ENCODE results near the gene CA5A. TPM values are rescaled to one million over a fixed set of nuclear protein-coding genes. Genes with fewer than 3 reads are reported as not detected.

CA5A gene
- total RNA-seq, 4 donors from 2014 or later = not detected

GRCh38 chr16:87965417-87965816, 29.1 kb upstream of the CA5A start:
- Histone ChIP-seq H3K36me3 (no peaks in the 10 kb centered on the region), H3K4me3 (no peak overlapping the region), H3K4me1 (peaks cover 37% of the 10 kb centered on the region), H3K27ac (peak overlapping the region; percentile 81), H3K27me3 (no peaks in the 10 kb centered on the region), H3K9me3 (no peaks in the 10 kb centered on the region)
- TF ChIP-seq, protein P1, sequence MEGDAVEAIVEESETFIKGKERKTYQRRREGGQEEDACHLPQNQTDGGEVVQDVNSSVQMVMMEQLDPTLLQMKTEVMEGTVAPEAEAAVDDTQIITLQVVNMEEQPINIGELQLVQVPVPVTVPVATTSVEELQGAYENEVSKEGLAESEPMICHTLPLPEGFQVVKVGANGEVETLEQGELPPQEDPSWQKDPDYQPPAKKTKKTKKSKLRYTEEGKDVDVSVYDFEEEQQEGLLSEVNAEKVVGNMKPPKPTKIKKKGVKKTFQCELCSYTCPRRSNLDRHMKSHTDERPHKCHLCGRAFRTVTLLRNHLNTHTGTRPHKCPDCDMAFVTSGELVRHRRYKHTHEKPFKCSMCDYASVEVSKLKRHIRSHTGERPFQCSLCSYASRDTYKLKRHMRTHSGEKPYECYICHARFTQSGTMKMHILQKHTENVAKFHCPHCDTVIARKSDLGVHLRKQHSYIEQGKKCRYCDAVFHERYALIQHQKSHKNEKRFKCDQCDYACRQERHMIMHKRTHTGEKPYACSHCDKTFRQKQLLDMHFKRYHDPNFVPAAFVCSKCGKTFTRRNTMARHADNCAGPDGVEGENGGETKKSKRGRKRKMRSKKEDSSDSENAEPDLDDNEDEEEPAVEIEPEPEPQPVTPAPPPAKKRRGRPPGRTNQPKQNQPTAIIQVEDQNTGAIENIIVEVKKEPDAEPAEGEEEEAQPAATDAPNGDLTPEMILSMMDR (IDR thresholded peaks at IDR 0.05) = no peak
- TF ChIP-seq POLR2AphosphoS5 (IDR thresholded peaks at IDR 0.05) = no peak
- no peak for TF ChIP-seq POLR2A (IDR thresholded peaks at IDR 0.05)
- no peak for TF ChIP-seq EP300 (IDR thresholded peaks at IDR 0.05)
- 82% methylated on average over 11 of the region's 11 CpGs for WGBS
- no peak for DNase-seq (ENCODE audit: low spot score in 2 of 2)

DNA sequence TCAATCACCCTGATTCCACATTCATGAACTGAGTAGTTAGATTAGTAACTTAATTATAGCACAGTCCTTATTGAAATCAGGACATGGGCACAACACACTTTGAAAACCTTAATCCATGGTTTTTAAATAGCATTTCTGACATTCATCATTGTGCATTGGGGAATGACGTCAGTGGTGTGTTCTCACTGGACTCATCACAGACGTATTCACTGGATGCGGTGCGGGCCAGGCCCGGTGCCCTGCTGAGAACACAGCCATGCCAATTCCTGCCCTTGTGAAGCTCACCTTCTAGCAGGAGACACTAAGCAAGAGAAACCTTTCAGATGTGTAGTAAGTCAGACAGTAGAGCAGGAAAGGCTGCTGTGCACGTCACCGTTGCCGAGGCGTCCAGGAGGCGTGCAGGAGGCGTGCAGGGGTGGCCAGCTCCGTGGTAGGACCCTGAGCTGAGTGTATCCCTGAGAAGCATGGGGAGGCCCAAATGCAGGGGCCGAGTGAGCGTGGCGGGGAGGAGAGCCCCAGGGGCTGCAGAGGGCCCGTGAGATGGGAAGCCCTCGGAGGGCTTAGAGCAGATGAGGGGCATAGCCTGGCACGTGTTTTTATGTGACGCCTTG, 27.8 kb upstream of the CA5A start:
- Histone ChIP-seq H3K36me3 (no peaks in the 10 kb centered on the region), H3K9me3 (no peaks in the 10 kb centered on the region), H3K27me3 (no peaks in the 10 kb centered on the region), H3K4me1 (peaks cover 37% of the 10 kb centered on the region), H3K4me3 (no peak overlapping the region), H3K27ac (peak overlapping the region; percentile 49)
- no peak for DNase-seq (ENCODE audit: low spot score in 2 of 2)
- WGBS = 92% methylated on average over 19 of the region's 19 CpGs
- TF ChIP-seq EP300 (IDR thresholded peaks at IDR 0.05) (no peak), POLR2A (IDR thresholded peaks at IDR 0.05) (no peak), POLR2AphosphoS5 (IDR thresholded peaks at IDR 0.05) (no peak)
- TF ChIP-seq, protein P1 (IDR thresholded peaks at IDR 0.05) = no peak

DNA sequence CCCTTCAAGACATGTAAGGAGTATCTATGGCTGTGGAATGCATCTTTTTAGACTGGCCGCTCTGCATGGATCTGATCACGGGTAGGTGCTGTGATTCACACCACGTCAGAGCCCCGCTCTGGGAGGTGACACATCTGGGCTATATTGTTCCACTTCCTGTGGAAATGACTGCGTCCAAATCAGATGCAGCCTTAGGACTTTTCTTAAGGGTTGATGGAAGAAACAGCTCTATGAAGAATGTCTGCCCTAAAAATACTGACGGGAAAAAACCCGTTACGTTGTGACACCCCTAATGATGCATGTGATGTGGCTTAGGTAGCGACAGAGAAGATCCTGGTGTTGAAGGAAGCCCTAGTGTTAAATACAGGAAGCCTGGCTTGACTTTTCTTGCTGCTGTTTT, 27.1 kb upstream of the CA5A start:
- peaks cover 37% of the 10 kb centered on the region for H3K4me1 ChIP-seq
- WGBS = 64% methylated on average over 5 of the region's 9 CpGs
- no peaks in the 10 kb centered on the region for H3K27me3 ChIP-seq
- no peaks in the 10 kb centered on the region for H3K9me3 ChIP-seq
- peak overlapping the region; percentile 49 for H3K27ac ChIP-seq
- DNase-seq (ENCODE audit: low spot score in 2 of 2) = no peak
- no peak for TF ChIP-seq POLR2AphosphoS5 (IDR thresholded peaks at IDR 0.05)
- TF ChIP-seq POLR2A (IDR thresholded peaks at IDR 0.05) = no peak
- no peak for TF ChIP-seq EP300 (IDR thresholded peaks at IDR 0.05)
- TF ChIP-seq, protein P1 (IDR thresholded peaks at IDR 0.05) = no peak
- no peaks in the 10 kb centered on the region for H3K36me3 ChIP-seq
- H3K4me3 ChIP-seq = no peak overlapping the region

DNA sequence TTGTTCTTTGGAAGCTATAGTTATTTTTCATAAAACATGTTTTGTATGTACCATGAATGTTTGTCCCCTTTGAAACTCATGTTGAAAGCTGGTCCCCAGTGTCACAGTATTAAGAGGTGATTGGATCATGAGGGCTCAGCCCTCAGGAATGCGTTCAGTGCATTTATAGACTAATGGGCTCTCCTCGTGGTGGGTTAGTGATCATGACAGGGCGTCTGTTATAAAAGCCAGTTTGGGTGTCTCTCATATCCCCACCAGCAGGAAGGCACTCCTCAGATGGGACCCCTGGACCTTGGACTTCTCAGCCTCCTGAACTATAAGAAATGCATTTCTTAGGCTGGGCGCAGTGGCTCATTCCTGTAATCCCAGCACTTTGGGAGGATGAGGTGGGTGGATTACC, 25.3 kb upstream of the CA5A start:
- Histone ChIP-seq H3K27me3 (no peaks in the 10 kb centered on the region), H3K27ac (no peak overlapping the region), H3K9me3 (no peaks in the 10 kb centered on the region), H3K4me1 (peaks cover 36% of the 10 kb centered on the region), H3K36me3 (no peaks in the 10 kb centered on the region), H3K4me3 (no peak overlapping the region)
- 90% methylated on average over 4 of the region's 4 CpGs for WGBS
- TF ChIP-seq EP300 (IDR thresholded peaks at IDR 0.05) = no peak
- TF ChIP-seq POLR2AphosphoS5 (IDR thresholded peaks at IDR 0.05) = no peak
- no peak for TF ChIP-seq POLR2A (IDR thresholded peaks at IDR 0.05)
- TF ChIP-seq, protein P1 (IDR thresholded peaks at IDR 0.05) = no peak
- no peak for DNase-seq (ENCODE audit: low spot score in 2 of 2)

GRCh38 chr16:87960852-87961251, 24.5 kb upstream of the CA5A start:
- Histone ChIP-seq H3K27me3 (no peaks in the 10 kb centered on the region), H3K27ac (no peak overlapping the region), H3K9me3 (no peaks in the 10 kb centered on the region), H3K4me3 (no peak overlapping the region), H3K4me1 (peaks cover 35% of the 10 kb centered on the region), H3K36me3 (no peaks in the 10 kb centered on the region)
- no peak for TF ChIP-seq POLR2A (IDR thresholded peaks at IDR 0.05)
- TF ChIP-seq, protein P1 (IDR thresholded peaks at IDR 0.05) = no peak
- no peak for TF ChIP-seq POLR2AphosphoS5 (IDR thresholded peaks at IDR 0.05)
- no peak for TF ChIP-seq EP300 (IDR thresholded peaks at IDR 0.05)
- DNase-seq (ENCODE audit: low spot score in 2 of 2) = no peak
- 73% methylated on average over 8 of the region's 8 CpGs for WGBS

All from suprapubic skin (tissue), 4 donors.